Measurements from ENCODE around the gene MAP2K4.

DNA sequence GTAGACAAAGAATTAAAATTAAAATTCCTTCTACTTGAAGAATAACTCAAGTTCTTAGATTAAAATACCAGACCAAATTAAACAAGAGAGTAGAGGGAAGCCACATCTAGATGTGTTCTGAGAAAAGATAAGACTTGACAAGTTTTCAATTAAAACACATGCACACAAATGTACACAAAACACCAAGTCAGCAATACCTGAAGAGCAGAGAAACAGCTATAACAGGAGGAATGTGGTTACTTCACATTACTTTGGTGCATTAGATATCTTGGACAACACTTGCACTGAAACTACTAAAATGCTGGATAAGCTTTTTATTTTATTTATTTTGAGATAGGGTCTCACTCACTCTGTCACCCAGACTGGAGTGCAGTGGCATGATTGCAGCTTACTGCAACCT lies 113.9 kb downstream of the MAP2K4 start:
- TF ChIP-seq GATA2 (IDR thresholded peaks at IDR 0.05; ENCODE audit: low read depth, low read length) = no peak
- TF ChIP-seq GATA3 (IDR thresholded peaks at IDR 0.05; ENCODE audit: low read depth, low read length) = no peak

All from SH-SY5Y (cell line).